Lower lobe of right lung (tissue), 2 donors: ENCODE data around the gene NKRF. TPM values are rescaled to one million over a fixed set of nuclear protein-coding genes. Genes with fewer than 3 reads are reported as not detected.

Experiments used
- ATAC-seq, 2 donors: fragments of 200-7000 bp; cut with Tn5 transposase; one replicate each; pipeline ENCODE4 v1.9.1; 2020 to 2022; ENCODE audit warnings: mild to moderate bottlenecking in 2 of 2, moderate library complexity in 2 of 2
- DNase-seq: peaks from one replicate; pipeline ENCODE4 v3.0.0-alpha.2; 2020
- H3K27ac ChIP-seq: fragments of 200-600 bp; one replicate; pipeline ENCODE4 v1.8.0; 2022
- H3K27me3 ChIP-seq: fragments of 200-600 bp; one replicate; pipeline ENCODE4 v1.8.0; 2022; ENCODE audit warnings: low read depth
- H3K36me3 ChIP-seq: fragments of 200-600 bp; one replicate; pipeline ENCODE4 v1.8.0; 2022; ENCODE audit warnings: mild to moderate bottlenecking
- H3K4me1 ChIP-seq: fragments of 200-600 bp; one replicate; pipeline ENCODE4 v1.8.0; 2022
- H3K4me3 ChIP-seq: fragments of 200-600 bp; one replicate; pipeline ENCODE4 v1.8.0; 2022; ENCODE audit warnings: mild to moderate bottlenecking
- H3K9me3 ChIP-seq: fragments of 200-600 bp; one replicate; pipeline ENCODE4 v1.8.0; 2022
- CTCF ChIP-seq: fragments of 200-600 bp; IDR thresholded peaks from one replicate; pipeline ENCODE4 v1.8.0; 2022; ENCODE audit warnings: antibody characterized with exemption, mild to moderate bottlenecking
- intact Hi-C: fragments of 100-400 bp; cut with DNase I; formaldehyde crosslinking; loops from one replicate; pipeline ENCODE4 v1.11.0; 2022
- total RNA-seq: library from RNA; stranded (reverse); fragmentation: NEBNext Ultra II Directional; extraction: Animal tissue kit (Norgen Biotek cat#: 25700); gene quantifications from one replicate; pipeline ENCODE4 v1.2.1, GENCODE V29; 2021
- donor health status: DM: no; HTN: yes; CAD: no; lungs with severe emphysema.

Gene NKRF
- total RNA-seq, 1 donor from 2014 or later: 7.3 TPM

GRCh38 chrX:119583431-119584059 is 22.7 kb downstream of the NKRF start:
- TF ChIP-seq CTCF: no peak
- no peak for ATAC-seq
- Histone ChIP-seq H3K4me3 (no peak overlapping the region), H3K36me3 (peaks cover 9% of the 10 kb centered on the region), H3K27ac (no peak overlapping the region), H3K27me3 (no peaks in the 10 kb centered on the region), H3K9me3 (no peaks in the 10 kb centered on the region), H3K4me1 (no peaks in the 10 kb centered on the region)
- DNase-seq: no peak
- intact Hi-C loops: no loop called here

GRCh38 chrX:119579414-119579813 is 26.8 kb downstream of the NKRF start:
- no peak for DNase-seq
- H3K27ac ChIP-seq: no peak overlapping the region
- intact Hi-C loops: no loop called here
- no peak for ATAC-seq
- no peak overlapping the region for H3K4me3 ChIP-seq
- H3K27me3 ChIP-seq: no peaks in the 10 kb centered on the region
- H3K9me3 ChIP-seq: no peaks in the 10 kb centered on the region
- peaks cover 10% of the 10 kb centered on the region for H3K4me1 ChIP-seq
- no peak for TF ChIP-seq CTCF
- H3K36me3 ChIP-seq: peaks cover 9% of the 10 kb centered on the region

- H3K4me1 ChIP-seq: peaks cover 15% of the 10 kb centered on the region
- TF ChIP-seq CTCF: peak; percentile 41
- DNase-seq: peak; percentile 94
- peak; percentile 97 to 99 for ATAC-seq
- H3K27ac ChIP-seq: peak within 1 kb of the TSS; percentile 90
- H3K36me3 ChIP-seq: no peaks in the 10 kb centered on the region
- intact Hi-C loops: no loop called here
- H3K4me3 ChIP-seq: peak within 1 kb of the TSS; percentile 72
- no peaks in the 10 kb centered on the region for H3K27me3 ChIP-seq
- no peaks in the 10 kb centered on the region for H3K9me3 ChIP-seq
Measured at GRCh38 chrX:119574394-119575266, 31.6 kb downstream of the NKRF start, which contains the start of gene UBE2A. Gene UBE2A, plus strand, starts transcription at chrX:119574563. Its CDS starts 149 bp downstream, at chrX:119574712.

GRCh38 chrX:119573840-119574393 is 32.3 kb downstream of the NKRF start:
- ATAC-seq: peak; percentile 45 to 52

More at GRCh38 chrX:119573840-119574393, 32.3 kb downstream of the NKRF start:
- no peak for TF ChIP-seq CTCF
- Histone ChIP-seq H3K27ac (peak overlapping the region; percentile 90), H3K4me1 (peaks cover 15% of the 10 kb centered on the region), H3K36me3 (no peaks in the 10 kb centered on the region), H3K4me3 (peak overlapping the region; percentile 72), H3K27me3 (no peaks in the 10 kb centered on the region), H3K9me3 (no peaks in the 10 kb centered on the region)
- no peak for DNase-seq
- intact Hi-C loops: no loop called here
